HG03139 (cell line): ENCODE results near the gene DRD2.
"Not testable (repeated sequence)": the region's sequence is repeated elsewhere in the genome, so short reads cannot be mapped to it uniquely, and the experiment has no call there.

Experiments used
- ATAC-seq: cut with Tn5 transposase; IDR thresholded peaks from one replicate; pipeline ENCODE4 v1.9.1; 2021; ENCODE audit not compliant: unreplicated experiment

Gene DRD2

DNA sequence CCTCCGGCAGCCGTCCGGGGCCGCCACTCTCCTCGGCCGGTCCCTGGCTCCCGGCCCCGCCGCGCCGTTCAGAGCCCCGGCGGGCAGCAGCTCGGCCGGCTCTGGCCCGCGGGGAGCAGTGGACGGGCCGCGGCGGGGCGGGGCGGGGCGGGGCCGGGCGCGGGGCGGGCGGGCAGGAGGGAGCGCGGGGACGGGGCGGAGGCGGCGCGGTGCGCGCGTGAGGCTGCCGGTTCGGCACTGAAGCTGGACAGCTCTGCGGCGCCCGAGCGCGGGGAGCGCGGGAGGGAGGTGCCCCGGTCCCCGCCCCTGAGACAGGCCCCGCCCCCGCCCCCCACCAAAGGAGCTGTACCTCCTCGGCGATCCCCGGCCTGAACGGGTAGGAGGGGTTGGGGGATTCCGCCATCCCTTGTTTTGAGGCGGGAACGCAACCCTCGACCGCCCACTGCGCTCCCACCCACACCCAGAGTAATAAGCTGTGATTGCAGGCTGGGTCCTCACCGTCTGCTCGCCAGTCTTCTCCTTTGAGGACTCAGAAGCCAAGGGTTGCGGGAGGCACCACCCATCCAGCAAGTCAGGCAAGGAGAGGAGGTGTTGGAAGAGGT lies at the start of gene DRD2:
DRD2 (minus strand) TSS at position 239 of the 602 bp plus-strand sequence. CDS start 50,747 bp downstream, outside the sequence.
- no peak for ATAC-seq

GRCh38 chr11:113523906-113524305 lies 48.7 kb upstream of the DRD2 start:
- ATAC-seq: not testable (repeated sequence)

DNA sequence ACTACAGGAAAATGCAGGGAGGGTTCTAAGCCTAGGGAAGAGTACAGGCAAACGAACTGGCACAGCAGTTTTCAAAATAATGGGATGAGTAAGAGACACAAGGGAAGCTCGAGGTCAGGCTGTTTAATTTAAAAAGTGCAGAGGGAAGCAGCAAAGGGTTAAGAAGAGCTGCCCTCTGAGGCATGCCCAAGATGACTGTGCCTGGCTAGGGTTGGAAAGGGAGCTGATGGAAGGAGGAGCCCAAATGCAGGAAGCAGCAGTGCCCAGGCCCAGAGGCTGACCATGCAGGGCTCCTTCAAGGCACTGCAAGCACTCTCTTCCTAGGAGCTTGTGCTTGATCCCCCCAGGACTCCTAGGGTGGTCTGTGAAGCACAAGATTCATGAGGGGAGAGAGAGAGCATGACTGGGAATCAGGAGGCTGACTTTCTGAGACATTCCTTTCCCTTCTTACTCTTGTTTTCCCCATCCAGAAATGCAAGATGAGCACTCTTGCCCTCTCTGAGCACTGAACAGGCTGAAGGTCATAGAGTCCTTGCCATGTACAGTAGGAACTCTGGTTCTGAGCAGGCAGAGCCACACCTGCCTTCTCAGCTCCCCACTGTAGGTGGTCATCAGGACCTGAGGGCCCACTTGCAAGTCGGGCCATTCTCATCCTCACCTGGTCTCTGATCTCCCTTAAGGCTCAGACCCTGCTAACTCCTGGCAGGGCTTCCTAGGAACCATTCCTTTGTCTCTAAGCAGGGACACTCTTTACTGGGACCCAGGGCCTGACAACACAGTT lies 46.7 kb upstream of the DRD2 start:
- ATAC-seq: no peak

DNA sequence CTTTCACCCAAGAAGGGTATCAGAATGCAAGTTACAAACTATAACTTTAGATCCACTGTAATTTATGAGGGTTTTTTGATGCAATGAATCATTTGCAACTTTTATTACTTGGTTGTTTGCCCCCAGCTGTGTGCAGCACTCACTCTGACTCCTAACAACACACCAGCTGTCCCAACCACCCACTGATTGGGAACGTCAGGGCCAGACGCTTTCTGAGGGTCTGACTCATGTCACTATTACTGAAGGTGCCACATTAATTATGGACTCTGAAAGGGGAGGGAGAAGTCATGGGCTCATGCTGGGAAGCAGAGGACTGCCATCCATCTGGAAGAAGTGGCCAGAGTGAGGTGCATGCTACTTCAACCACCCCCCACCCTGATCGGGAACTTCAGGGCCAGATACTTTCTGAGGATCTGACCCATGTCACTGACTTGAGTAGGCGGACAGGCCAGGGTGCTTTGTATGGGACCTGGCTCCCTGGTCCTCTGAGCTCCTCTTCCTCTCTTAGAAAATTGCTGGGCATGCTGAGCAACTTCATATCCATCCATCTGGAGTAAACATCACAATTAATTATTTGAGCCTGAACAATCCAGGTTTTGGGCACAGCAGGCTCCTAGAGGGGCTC lies 44.9 kb upstream of the DRD2 start:
- ATAC-seq: no peak

DNA sequence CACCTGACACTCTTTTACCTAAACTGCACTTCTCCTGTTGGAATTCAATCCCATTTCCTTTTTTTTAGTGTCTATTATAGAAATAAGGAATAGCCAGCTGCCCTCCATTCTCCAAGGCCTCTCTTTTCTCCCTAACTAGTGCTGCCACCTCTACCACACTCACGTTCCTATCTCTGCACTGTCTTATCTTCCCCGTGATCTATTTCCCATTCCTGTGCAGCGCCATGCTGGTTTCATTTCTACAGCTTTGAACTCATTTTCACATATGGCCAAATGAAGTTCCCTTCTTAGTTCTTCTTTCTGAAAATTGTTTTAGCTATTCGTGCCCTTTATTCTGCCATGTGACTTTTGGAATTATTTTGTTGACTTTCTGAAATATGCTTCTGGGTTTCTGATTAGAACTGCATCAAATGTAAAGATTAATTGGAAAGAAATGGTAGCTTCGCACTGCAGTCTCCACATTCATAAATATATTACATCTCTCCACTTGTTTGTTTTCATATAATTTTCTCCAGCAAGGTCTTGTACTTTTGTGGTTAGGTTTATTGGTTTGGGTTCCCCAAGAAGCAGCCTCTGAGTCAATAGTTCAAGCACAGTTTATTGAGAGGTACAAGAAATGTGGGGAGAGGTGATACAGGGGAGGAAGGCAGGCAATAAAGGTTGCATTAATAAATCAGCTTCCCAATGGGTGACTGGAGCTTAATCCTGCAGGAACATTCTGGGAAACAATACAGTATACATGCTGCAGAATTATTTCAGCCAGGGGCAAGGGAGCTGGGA lies 43.7 kb upstream of the DRD2 start:
- ATAC-seq: no peak

GRCh38 chr11:113517361-113517760 lies 42.2 kb upstream of the DRD2 start:
- no peak for ATAC-seq

GRCh38 chr11:113514856-113515255 lies 39.7 kb upstream of the DRD2 start:
- no peak for ATAC-seq

DNA sequence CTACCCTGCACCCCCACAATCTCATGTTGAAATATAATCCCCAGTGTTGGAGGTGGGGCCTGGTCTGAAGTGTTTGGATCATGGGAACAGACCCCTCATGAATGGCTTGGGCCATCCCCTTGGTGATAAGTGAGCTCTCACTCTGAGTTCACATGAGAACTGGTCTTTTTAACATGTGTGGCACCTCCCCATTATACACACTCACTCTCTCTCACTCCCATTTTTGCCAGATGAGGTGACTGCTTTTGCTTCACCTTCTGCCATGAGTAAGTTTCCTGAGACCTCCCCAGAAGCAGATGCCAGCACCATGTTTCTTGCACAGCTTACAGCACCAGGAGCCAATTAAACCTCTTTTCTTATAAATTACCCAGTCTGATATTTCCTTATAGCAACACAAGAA lies 32.1 kb upstream of the DRD2 start:
- no peak for ATAC-seq

DNA sequence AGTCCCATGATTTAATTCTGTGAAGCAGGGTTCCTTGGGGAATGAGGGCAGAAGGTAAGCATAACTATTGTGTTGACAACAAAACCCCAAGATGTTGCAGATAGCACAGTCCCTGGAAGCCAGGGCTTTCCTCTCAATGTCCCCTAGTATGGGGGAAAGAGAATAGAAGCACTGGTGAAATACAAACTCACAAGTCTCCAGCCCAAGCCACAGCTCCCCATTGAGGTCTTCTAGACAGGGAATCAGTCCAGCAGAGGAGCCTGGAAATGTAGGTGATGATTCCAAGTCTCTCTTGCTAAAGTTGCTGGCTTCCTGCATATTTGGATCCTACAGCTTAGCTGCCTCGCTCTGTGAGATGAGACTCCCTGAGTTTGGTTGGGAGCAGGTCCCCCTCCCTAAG lies 31.7 kb upstream of the DRD2 start:
- ATAC-seq: no peak

DNA sequence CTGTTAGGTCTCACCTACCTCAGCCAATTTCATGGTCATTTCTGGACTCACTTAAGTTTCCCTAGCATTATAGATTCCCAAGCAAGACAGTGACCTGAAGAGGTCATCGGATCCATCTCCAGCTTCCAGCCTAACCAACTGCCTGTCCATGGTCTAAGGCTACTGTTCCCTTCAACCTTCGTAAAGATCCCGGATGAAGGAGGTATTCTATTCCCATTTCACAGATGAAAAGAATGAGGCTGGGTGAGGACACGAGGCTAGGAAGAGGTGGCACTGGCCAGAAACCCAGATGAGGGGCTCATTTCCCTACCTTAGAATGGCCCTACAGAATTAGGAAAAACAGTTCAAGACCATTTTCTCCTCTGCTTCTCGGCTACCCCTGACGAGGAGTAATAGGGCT lies 31.3 kb upstream of the DRD2 start:
- no peak for ATAC-seq

DNA sequence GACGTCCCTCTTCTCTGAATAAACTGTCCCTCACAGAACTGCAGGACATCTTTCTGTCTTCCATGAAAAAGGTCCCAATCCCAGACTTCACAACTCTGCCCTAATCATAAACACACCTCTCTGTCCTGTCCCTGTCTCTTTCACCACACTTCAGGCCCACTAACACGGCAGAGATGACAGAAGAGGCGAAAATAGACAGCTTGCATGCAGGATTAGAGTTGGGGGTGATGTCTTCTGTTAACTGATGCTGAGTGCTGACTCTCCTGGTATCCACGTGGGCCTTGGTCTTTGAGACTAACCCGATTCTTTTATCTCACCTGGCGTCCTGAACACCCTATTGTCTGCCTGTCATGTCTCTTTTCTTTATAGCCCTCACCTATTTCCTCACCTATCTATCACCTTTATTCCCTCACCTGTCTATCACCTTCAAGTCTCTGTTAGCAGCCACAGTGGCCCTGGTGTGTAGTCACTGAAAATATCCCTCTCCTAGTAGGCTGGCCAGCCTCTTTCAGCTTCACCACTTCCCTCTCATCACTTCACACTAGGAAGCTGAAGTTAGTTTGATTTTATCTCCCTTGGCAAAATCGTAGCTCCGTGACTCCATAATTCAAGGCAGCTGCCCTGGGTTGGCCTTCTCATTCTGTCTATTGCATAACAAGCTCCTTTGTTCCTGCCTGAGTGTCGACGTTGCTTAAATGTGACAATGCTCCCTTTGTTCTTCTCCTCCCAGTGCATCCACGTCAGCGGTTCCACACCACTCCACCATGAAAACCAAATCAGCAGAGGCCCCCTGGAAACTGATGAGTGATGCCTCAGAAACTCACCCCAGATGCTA lies 30.6 kb upstream of the DRD2 start:
- no peak for ATAC-seq

GRCh38 chr11:113505046-113505445 lies 29.8 kb upstream of the DRD2 start:
- ATAC-seq: no peak

- ATAC-seq: no peak
These were observed 29.4 kb upstream of the DRD2 start for GRCh38 chr11:113504586-113504985.

GRCh38 chr11:113504071-113504470 lies 28.9 kb upstream of the DRD2 start:
- no peak for ATAC-seq

DNA sequence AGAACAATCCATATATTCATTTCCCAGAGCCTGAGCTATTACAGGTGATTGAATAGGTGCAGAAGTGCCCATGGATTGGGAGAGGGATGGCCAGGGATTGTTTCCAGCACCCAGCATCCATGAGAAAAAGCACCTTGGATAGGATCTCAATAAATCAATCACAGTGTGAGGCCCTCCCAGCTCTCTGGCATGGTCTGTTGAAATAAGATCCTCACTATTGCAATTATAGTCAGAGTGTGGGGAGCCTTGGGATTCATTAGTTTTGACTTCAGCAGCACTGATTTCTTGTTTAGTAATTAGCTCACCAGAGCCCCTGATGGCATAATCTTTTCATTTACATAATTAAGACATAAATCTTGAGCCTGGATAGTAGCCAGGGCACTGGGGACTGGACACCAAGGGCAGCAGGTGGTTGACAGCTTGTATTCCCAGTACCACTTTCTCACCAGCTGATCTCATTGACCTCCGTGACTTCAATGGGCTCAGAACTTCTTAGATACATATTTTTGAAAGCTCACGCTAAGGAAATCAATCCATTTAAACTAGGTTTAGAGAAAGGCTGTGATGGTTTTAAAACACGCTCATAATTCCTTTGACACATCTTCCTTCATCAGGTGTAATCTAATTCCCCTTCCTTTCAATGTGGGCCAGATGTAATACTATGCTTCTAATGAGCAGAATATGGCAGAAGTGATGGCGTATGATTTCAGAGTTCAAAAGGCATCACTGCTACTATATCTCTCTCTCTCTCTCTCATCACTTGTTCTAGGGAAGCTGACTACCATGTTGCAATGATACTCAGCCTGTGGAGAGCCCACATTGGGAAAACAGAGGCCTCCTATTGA lies 22.1 kb upstream of the DRD2 start:
- no peak for ATAC-seq

- no peak for ATAC-seq
These were observed 20.9 kb upstream of the DRD2 start for GRCh38 chr11:113496026-113496651.

- no peak for ATAC-seq
These were observed 18.8 kb upstream of the DRD2 start for GRCh38 chr11:113494021-113494420.

GRCh38 chr11:113493206-113493605 lies 18.0 kb upstream of the DRD2 start:
- ATAC-seq: no peak

DNA sequence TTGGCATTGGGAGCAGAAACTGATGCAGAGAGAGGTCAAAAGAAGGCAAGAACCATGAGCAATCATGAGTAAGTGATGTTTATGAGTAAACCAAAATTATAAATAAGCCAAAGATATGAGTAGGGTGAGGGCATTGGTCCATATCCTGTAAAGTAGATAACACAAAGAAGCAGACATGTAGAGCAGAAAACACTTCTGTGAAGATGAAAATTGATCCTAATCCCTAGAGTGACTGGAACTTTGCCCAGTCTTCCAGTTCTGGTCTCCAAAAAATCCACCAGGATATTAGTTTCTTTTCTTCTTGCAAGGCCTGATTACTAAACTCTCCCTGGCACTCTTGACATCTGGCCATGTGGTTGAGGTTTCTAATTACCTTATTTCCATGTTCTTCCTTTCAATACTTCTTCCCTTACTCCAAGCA lies 13.7 kb upstream of the DRD2 start:
- ATAC-seq: no peak
